CD14-positive monocyte (primary cell): ENCODE results near the gene NOP56. TPM values are rescaled to one million over a fixed set of nuclear protein-coding genes. Genes with fewer than 3 reads are reported as not detected.
"Not testable (repeated sequence)": the region's sequence is repeated elsewhere in the genome, so short reads cannot be mapped to it uniquely, and the experiment has no call there.

Experiments
- DNase-seq, 3 donors: peaks; one replicate each; pipeline ENCODE4 v3.0.0-alpha.2; 2011 to 2022
- H2AFZ ChIP-seq: 2 replicates; pipeline ENCODE4 v1.6.0; 2012; ENCODE audit warnings: mild to moderate bottlenecking, low read depth, low read length, inconsistent platforms; ENCODE audit not compliant: insufficient read depth, poor library complexity, severe bottlenecking
- H3K27ac ChIP-seq, 2 donors: 1 replicate in 1 of 2; 2 replicates in 1 of 2; pipeline ENCODE4 v1.5.1; 2012 to 2013; ENCODE audit warnings: low read length in 2 of 2, control low read depth in 1 of 2, inconsistent platforms in 1 of 2, low read depth in 1 of 2, mild to moderate bottlenecking in 1 of 2
- H3K27me3 ChIP-seq, 2 donors: one replicate each; pipeline versions ENCODE4 v1.6.0 to v1.6.1; 2011 to 2013; ENCODE audit warnings: low read length in 2 of 2; ENCODE audit not compliant: control insufficient read depth in 2 of 2, insufficient read depth in 2 of 2
- H3K36me3 ChIP-seq, 2 donors: replicated peaks in 1 of 2; 1 replicate in 1 of 2; 2 replicates in 1 of 2; pipeline versions ENCODE4 v1.5.1 to v1.6.1; 2012 to 2013; ENCODE audit warnings: low read length in 2 of 2, control low read depth in 1 of 2, inconsistent platforms in 1 of 2, mild to moderate bottlenecking in 1 of 2; ENCODE audit not compliant: insufficient read depth in 2 of 2, control insufficient read depth in 1 of 2
- H3K4me1 ChIP-seq, 2 donors: 1 replicate in 1 of 2; 2 replicates in 1 of 2; pipeline versions ENCODE4 v1.5.1 to v1.6.1; 2012 to 2013; ENCODE audit warnings: low read length in 2 of 2, control low read depth in 1 of 2, inconsistent platforms in 1 of 2, mild to moderate bottlenecking in 1 of 2, moderate library complexity in 1 of 2; ENCODE audit not compliant: insufficient read depth in 2 of 2, control insufficient read depth in 1 of 2
- H3K4me2 ChIP-seq: replicated peaks from 2 replicates; pipeline ENCODE3; 2012; ENCODE audit warnings: low read length, moderate library complexity, mild to moderate bottlenecking; ENCODE audit not compliant: poor library complexity, severe bottlenecking; ENCODE audit errors: extremely low read depth
- H3K4me3 ChIP-seq, 3 experiments: fragments of 200-600 bp in 1 of 3; sonication (generic) in 1 of 3; replicated peaks in 1 of 3; 1 replicate in 2 of 3; 2 replicates in 1 of 3; pipeline ENCODE4 v1.5.1; 2011 to 2013; ENCODE audit warnings: low read length in 3 of 3, mild to moderate bottlenecking in 3 of 3, control low read depth in 2 of 3, low read depth in 2 of 3, inconsistent platforms in 1 of 3, moderate library complexity in 1 of 3
- H3K79me2 ChIP-seq: 2 replicates; pipeline ENCODE4 v1.6.0; 2012; ENCODE audit warnings: mild to moderate bottlenecking, control low read depth, inconsistent platforms, low read length, moderate library complexity; ENCODE audit not compliant: insufficient read depth
- H3K9ac ChIP-seq: 2 replicates; pipeline ENCODE4 v1.6.0; 2017; ENCODE audit warnings: low read length, mild to moderate bottlenecking; ENCODE audit not compliant: insufficient read depth, poor library complexity, severe bottlenecking
- H3K9me3 ChIP-seq, 2 donors: replicated peaks in 1 of 2; 1 replicate in 1 of 2; 2 replicates in 1 of 2; pipeline versions ENCODE4 v1.5.1 to v1.6.1; 2012 to 2013; ENCODE audit warnings: low read length in 2 of 2, control low read depth in 1 of 2; ENCODE audit not compliant: control insufficient read depth in 1 of 2, insufficient read depth in 1 of 2
- H4K20me1 ChIP-seq: 2 replicates; pipeline ENCODE4 v1.6.0; 2012; ENCODE audit warnings: mild to moderate bottlenecking, low read length, control low read depth, moderate library complexity; ENCODE audit not compliant: insufficient read depth
- H3K27ac Mint-ChIP-seq, 7 donors: one replicate each; pipeline ENCODE4 v1.8.0; 2020; ENCODE audit warnings: mild to moderate bottlenecking in 7 of 7, mixed read lengths in 7 of 7, moderate library complexity in 6 of 7, inconsistent platforms in 2 of 7
- H3K27me3 Mint-ChIP-seq, 3 donors: one replicate each; pipeline ENCODE4 v1.8.0; 2021 to 2022; ENCODE audit warnings: low read depth in 3 of 3, mild to moderate bottlenecking in 3 of 3, mixed read lengths in 3 of 3, moderate library complexity in 3 of 3, inconsistent platforms in 1 of 3
- H3K36me3 Mint-ChIP-seq, 2 donors: one replicate each; pipeline ENCODE4 v1.8.0; 2020; ENCODE audit warnings: mixed read lengths in 2 of 2, inconsistent platforms in 1 of 2, mild to moderate bottlenecking in 1 of 2
- H3K4me1 Mint-ChIP-seq: one replicate; pipeline ENCODE4 v1.8.0; 2020; ENCODE audit warnings: mild to moderate bottlenecking, mixed read lengths
- H3K4me3 Mint-ChIP-seq, 2 donors: one replicate each; pipeline ENCODE4 v1.8.0; 2020; ENCODE audit warnings: mild to moderate bottlenecking in 2 of 2, mixed read lengths in 2 of 2, moderate library complexity in 1 of 2
- H3K9me3 Mint-ChIP-seq, 7 donors: one replicate each; pipeline ENCODE4 v1.8.0; 2020 to 2022; ENCODE audit warnings: mixed read lengths in 7 of 7, mild to moderate bottlenecking in 6 of 7, moderate library complexity in 6 of 7, inconsistent platforms in 2 of 7
- CTCF ChIP-seq: fragments of 200-600 bp; IDR thresholded peaks from one replicate; pipeline ENCODE4 v1.8.0; 2022; ENCODE audit warnings: antibody characterized with exemption, mild to moderate bottlenecking
- WGBS: methylation state at CpG from one replicate; pipeline ENCODE4 v1.1.5; 2013; ENCODE audit warnings: missing lambda C conversion rate; ENCODE audit not compliant: insufficient coverage; 5-methylcytosine and 5-hydroxymethylcytosine counted together
- intact Hi-C, 2 donors: fragments of 100-400 bp; cut with micrococcal nuclease; formaldehyde crosslinking; loops; one replicate each; pipeline versions ENCODE4 v1.15.0 to v1.15.1; 2023
- polyA plus RNA-seq, 3 donors: library from polyadenylated mRNA; depleted of rRNA in 1 of 3; unstranded in 2 of 3; stranded (reverse) in 1 of 3; fragments of 300-500 nt in 2 of 3; fragments of >200 nt in 1 of 3; fragmentation: Illumina TruSeq in 2 of 3; gene quantifications; 1 replicate in 2 of 3; 2 replicates in 1 of 3; pipeline ENCODE4 v1.2.3, GENCODE V29; 2012 to 2021

The NOP56 gene
- polyA plus RNA-seq, 3 donors, result 27.3 to 102 (median 33.1) TPM

- H3K9ac ChIP-seq, result no peak overlapping the region
- H3K36me3 ChIP-seq, result no peaks in the 10 kb centered on the region
- H3K4me2 ChIP-seq, result no peak overlapping the region
- no peak overlapping the region for H3K27ac ChIP-seq
- no peaks in the 10 kb centered on the region for H3K79me2 ChIP-seq
- intact Hi-C loops, result no loop called here
- H3K4me1 Mint-ChIP-seq, result peaks cover 7% of the 10 kb centered on the region
- peaks cover 0 to 20% (median 12%) of the 10 kb centered on the region in 7 donors for H3K9me3 Mint-ChIP-seq
- TF ChIP-seq CTCF, result no peak
- H3K36me3 Mint-ChIP-seq, result peaks cover 4 to 15% of the 10 kb centered on the region in 2 donors
- DNase-seq, result no peak
- no peak overlapping the region for H3K27ac Mint-ChIP-seq
- H3K4me1 ChIP-seq, result peaks cover 0 to 12% of the 10 kb centered on the region in 2 donors
- H2AFZ ChIP-seq, result no peak overlapping the region
- WGBS, result 96% methylated on average over 11 of the region's 13 CpGs
- H3K4me3 ChIP-seq, result no peak overlapping the region
- H3K4me3 Mint-ChIP-seq, result peak overlapping the region; percentile 42 to 66
- H3K27me3 Mint-ChIP-seq, result peaks cover 49 to 79% (median 62%) of the 10 kb centered on the region in 3 donors
- no peaks in the 10 kb centered on the region for H4K20me1 ChIP-seq
- peaks cover 38 to 56% of the 10 kb centered on the region in 2 donors for H3K27me3 ChIP-seq
- peaks cover 0 to 21% of the 10 kb centered on the region in 2 donors for H3K9me3 ChIP-seq
These were observed 43.0 kb downstream of the NOP56 start for GRCh38 chr20:2695206-2695983.

- DNase-seq, intact Hi-C loops, H3K4me3 ChIP-seq, H3K27ac ChIP-seq, H3K4me2 ChIP-seq, H3K9ac ChIP-seq, H3K4me1 Mint-ChIP-seq, H2AFZ ChIP-seq, H3K36me3 ChIP-seq, H3K79me2 ChIP-seq, H4K20me1 ChIP-seq, H3K27ac Mint-ChIP-seq: not testable (repeated sequence)
- peaks cover 46 to 73% (median 55%) of the 10 kb centered on the region in 3 donors for H3K27me3 Mint-ChIP-seq
- 100% methylated on average over 6 of the region's 12 CpGs for WGBS
- peak overlapping the region; percentile 42 to 66 for H3K4me3 Mint-ChIP-seq
- H3K27me3 ChIP-seq, result peaks cover 34 to 50% of the 10 kb centered on the region in 2 donors
- H3K9me3 Mint-ChIP-seq, result peaks cover 0 to 17% (median 12%) of the 10 kb centered on the region in 7 donors
- peaks cover 0 to 12% of the 10 kb centered on the region in 2 donors for H3K4me1 ChIP-seq
- peaks cover 0 to 21% of the 10 kb centered on the region in 2 donors for H3K9me3 ChIP-seq
- H3K36me3 Mint-ChIP-seq, result peaks cover 4 to 12% of the 10 kb centered on the region in 2 donors
These were observed 43.6 kb downstream of the NOP56 start for GRCh38 chr20:2695984-2696525.
